Nephron progenitor cell (in vitro differentiated cells): ENCODE data around the gene RASSF1.

Experiments
- DNase-seq: peaks from one replicate; pipeline ENCODE4 v3.0.0; 2021
- H3K27ac Mint-ChIP-seq: 2 replicates; pipeline ENCODE4 v1.8.0; 2021; ENCODE audit warnings: mild to moderate bottlenecking, moderate library complexity, mixed read lengths
- H3K27me3 Mint-ChIP-seq: 2 replicates; pipeline ENCODE4 v1.8.0; 2021; ENCODE audit warnings: mild to moderate bottlenecking, low read depth, mixed read lengths; ENCODE audit not compliant: poor library complexity
- H3K36me3 Mint-ChIP-seq: 2 replicates; pipeline ENCODE4 v1.8.0; 2021; ENCODE audit warnings: low read depth, mixed read lengths
- H3K4me1 Mint-ChIP-seq: 2 replicates; pipeline ENCODE4 v1.8.0; 2021; ENCODE audit warnings: mixed read lengths
- H3K4me3 Mint-ChIP-seq: 2 replicates; pipeline ENCODE4 v1.8.0; 2021; ENCODE audit warnings: mild to moderate bottlenecking, moderate library complexity, mixed read lengths
- H3K9me3 Mint-ChIP-seq: 2 replicates; pipeline ENCODE4 v1.8.0; 2021; ENCODE audit warnings: mild to moderate bottlenecking, moderate library complexity, mixed read lengths
- CTCF ChIP-seq: fragments of 200-600 bp; sonication (generic); IDR thresholded peaks from 2 replicates; pipeline ENCODE4 v1.5.0; 2021; ENCODE audit warnings: antibody characterized with exemption

RASSF1 gene

GRCh38 chr3:50323614-50324199, 16.9 kb downstream of the RASSF1 start:
- no peak for DNase-seq
- peaks cover 54% of the 10 kb centered on the region for H3K4me1 Mint-ChIP-seq
- peaks cover 9% of the 10 kb centered on the region for H3K27me3 Mint-ChIP-seq
- no peak for TF ChIP-seq CTCF
- H3K4me3 Mint-ChIP-seq: no peak overlapping the region
- H3K27ac Mint-ChIP-seq: no peak overlapping the region
- peaks cover 12% of the 10 kb centered on the region for H3K36me3 Mint-ChIP-seq
- no peaks in the 10 kb centered on the region for H3K9me3 Mint-ChIP-seq

- TF ChIP-seq CTCF: no peak
- peak overlapping the region; percentile 84 for H3K4me3 Mint-ChIP-seq
- peaks cover 9% of the 10 kb centered on the region for H3K27me3 Mint-ChIP-seq
- peaks cover 54% of the 10 kb centered on the region for H3K4me1 Mint-ChIP-seq
- no peaks in the 10 kb centered on the region for H3K9me3 Mint-ChIP-seq
- no peak overlapping the region for H3K27ac Mint-ChIP-seq
- no peak for DNase-seq
- peaks cover 16% of the 10 kb centered on the region for H3K36me3 Mint-ChIP-seq
These were observed 17.5 kb downstream of the RASSF1 start for GRCh38 chr3:50323092-50323600.

- Mint-ChIP-seq H3K27me3 (peaks cover 9% of the 10 kb centered on the region), H3K4me3 (peak within 1 kb of the TSS; percentile 84), H3K36me3 (peaks cover 16% of the 10 kb centered on the region), H3K4me1 (peaks cover 56% of the 10 kb centered on the region), H3K27ac (peak within 1 kb of the TSS; percentile 100), H3K9me3 (no peaks in the 10 kb centered on the region)
- DNase-seq: no peak
- TF ChIP-seq CTCF: no peak
These were observed 18.1 kb downstream of the RASSF1 start, which contains the start of gene HYAL2 for GRCh38 chr3:50322386-50323091. HYAL2 (minus strand) TSS chr3:50322745; CDS start chr3:50320489, 2,256 bp downstream.

GRCh38 chr3:50322115-50322385, 18.6 kb downstream of the RASSF1 start:
- Mint-ChIP-seq H3K9me3 (no peaks in the 10 kb centered on the region), H3K27ac (no peak overlapping the region), H3K4me1 (peaks cover 56% of the 10 kb centered on the region), H3K36me3 (peaks cover 16% of the 10 kb centered on the region), H3K4me3 (peak overlapping the region; percentile 84), H3K27me3 (peaks cover 9% of the 10 kb centered on the region)
- DNase-seq: no peak
- no peak for TF ChIP-seq CTCF

- peak overlapping the region; percentile 100 for H3K27ac Mint-ChIP-seq
- H3K36me3 Mint-ChIP-seq: peaks cover 19% of the 10 kb centered on the region
- no peaks in the 10 kb centered on the region for H3K9me3 Mint-ChIP-seq
- H3K27me3 Mint-ChIP-seq: peaks cover 9% of the 10 kb centered on the region
- peak; percentile 87 for DNase-seq
- peaks cover 57% of the 10 kb centered on the region for H3K4me1 Mint-ChIP-seq
- peak; percentile 57 for TF ChIP-seq CTCF
- peak overlapping the region; percentile 84 for H3K4me3 Mint-ChIP-seq
These were observed 19.1 kb downstream of the RASSF1 start for GRCh38 chr3:50321336-50322114.
